Neural progenitor cell (in vitro differentiated cells): ENCODE measurements around the gene EVI2A. TPM values are rescaled to one million over a fixed set of nuclear protein-coding genes. Genes with fewer than 3 reads are reported as not detected.

Source experiments
- DNase-seq: peaks from one replicate; pipeline ENCODE4 v3.0.0-alpha.2; 2016; ENCODE audit warnings: low spot score
- H2AFZ ChIP-seq: fragments of 200-600 bp; sonication (generic); replicated peaks from 2 replicates; pipeline ENCODE4 v1.6.1; 2016; ENCODE audit warnings: antibody characterized with exemption
- H3F3A ChIP-seq: fragments of 200-600 bp; sonication (generic); 2 replicates; pipeline ENCODE4 v1.6.1; 2016; ENCODE audit warnings: antibody characterized with exemption, low read depth
- H3K27ac ChIP-seq: fragments of 200-600 bp; sonication (generic); 2 replicates; pipeline ENCODE4 v1.5.1; 2016; ENCODE audit warnings: mild to moderate bottlenecking
- H3K27me3 ChIP-seq: fragments of 200-600 bp; sonication (generic); 2 replicates; pipeline ENCODE4 v1.6.1; 2016; ENCODE audit warnings: mild to moderate bottlenecking, moderate library complexity
- H3K36me3 ChIP-seq: fragments of 200-600 bp; sonication (generic); 2 replicates; pipeline ENCODE4 v1.5.1; 2016
- H3K4me1 ChIP-seq: fragments of 200-600 bp; sonication (generic); 2 replicates; pipeline ENCODE4 v1.6.1; 2016; ENCODE audit warnings: mixed run types
- H3K4me2 ChIP-seq: fragments of 200-600 bp; sonication (generic); 2 replicates; pipeline ENCODE4 v1.6.1; 2016
- H3K4me3 ChIP-seq: fragments of 200-600 bp; sonication (generic); 2 replicates; pipeline ENCODE4 v1.5.1; 2016
- H3K79me2 ChIP-seq: fragments of 200-600 bp; sonication (generic); 2 replicates; pipeline ENCODE4 v1.6.1; 2016; ENCODE audit warnings: low read depth
- H3K9ac ChIP-seq: fragments of 200-600 bp; sonication (generic); 2 replicates; pipeline ENCODE4 v1.6.1; 2016
- H3K9me3 ChIP-seq: fragments of 200-600 bp; sonication (generic); 2 replicates; pipeline ENCODE4 v1.5.1; 2016; ENCODE audit warnings: low read depth
- H4K20me1 ChIP-seq: fragments of 200-600 bp; sonication (generic); 2 replicates; pipeline ENCODE4 v1.6.1; 2016; ENCODE audit warnings: low read depth
- H3K27ac Mint-ChIP-seq: 3 replicates; pipeline ENCODE4 v1.8.0; 2021; ENCODE audit warnings: mixed read lengths
- H3K27me3 Mint-ChIP-seq: 2 replicates; pipeline ENCODE4 v1.8.0; 2022; ENCODE audit warnings: low read depth, mild to moderate bottlenecking, inconsistent platforms, moderate library complexity, mixed read lengths; ENCODE audit not compliant: insufficient read depth
- H3K36me3 Mint-ChIP-seq: 3 replicates; pipeline ENCODE4 v1.8.0; 2021; ENCODE audit warnings: mixed read lengths
- H3K4me1 Mint-ChIP-seq: 3 replicates; pipeline ENCODE4 v1.8.0; 2021; ENCODE audit warnings: mixed read lengths
- H3K4me3 Mint-ChIP-seq: 3 replicates; pipeline ENCODE4 v1.8.0; 2021; ENCODE audit warnings: mild to moderate bottlenecking, moderate library complexity, mixed read lengths
- H3K9me3 Mint-ChIP-seq: 3 replicates; pipeline ENCODE4 v1.8.0; 2020; ENCODE audit warnings: mixed read lengths
- CTCF ChIP-seq: fragments of 200-600 bp; sonication (generic); IDR thresholded peaks from 2 replicates; pipeline ENCODE4 v1.5.1; 2017; ENCODE audit warnings: antibody characterized with exemption, mild to moderate bottlenecking
- EZH2 ChIP-seq: fragments of 200-600 bp; sonication (generic); IDR thresholded peaks from 2 replicates; pipeline ENCODE4 v1.6.1; 2017; ENCODE audit warnings: antibody characterized with exemption, mild to moderate bottlenecking, moderate library complexity
- EZH2phosphoT487 ChIP-seq: fragments of 200-600 bp; sonication (generic); IDR thresholded peaks from 2 replicates; pipeline ENCODE4 v1.6.1; 2017; ENCODE audit warnings: antibody characterized with exemption
- total RNA-seq: library from RNA; depleted of rRNA; stranded (reverse); fragments of >200 nt; gene quantifications from 2 replicates; pipeline ENCODE4 v1.2.3, GENCODE V29; 2015; ENCODE audit warnings: low replicate concordance

EVI2A gene
- total RNA-seq, 1 donor from 2014 or later, result not detected

DNA sequence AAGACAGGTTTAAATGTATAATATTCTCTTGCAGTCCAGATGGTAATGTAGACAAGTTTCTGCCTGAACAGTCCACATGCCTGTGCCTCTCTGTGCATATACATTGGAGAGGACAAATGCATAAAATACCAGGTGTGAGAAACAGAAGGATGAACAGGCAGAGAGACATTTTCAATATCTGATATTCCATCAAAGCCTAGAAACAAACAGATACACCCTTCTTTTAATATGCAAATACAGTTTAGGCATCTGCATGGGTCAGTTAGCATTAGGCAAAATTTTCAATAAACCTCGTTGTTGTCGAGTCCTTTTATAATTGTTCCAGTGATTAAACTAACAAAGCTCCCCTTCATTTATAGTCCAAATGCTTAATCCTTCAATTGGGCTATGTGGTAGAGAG lies 25.3 kb downstream of the EVI2A start:
- peaks cover 3% of the 10 kb centered on the region for H3K4me1 Mint-ChIP-seq
- H3K27ac Mint-ChIP-seq, result no peak overlapping the region
- no peaks in the 10 kb centered on the region for H3K9me3 Mint-ChIP-seq
- no peaks in the 10 kb centered on the region for H3K9me3 ChIP-seq
- no peak overlapping the region for H3K4me3 ChIP-seq
- no peak overlapping the region for H3K4me3 Mint-ChIP-seq
- no peaks in the 10 kb centered on the region for H3K36me3 ChIP-seq
- peaks cover 5% of the 10 kb centered on the region for H3K36me3 Mint-ChIP-seq
- peak overlapping the region; percentile 8 for H3K4me2 ChIP-seq
- no peak overlapping the region for H3K27ac ChIP-seq
- no peak overlapping the region for H2AFZ ChIP-seq
- H3K27me3 Mint-ChIP-seq, result no peaks in the 10 kb centered on the region
- H3K4me1 ChIP-seq, result peaks cover 17% of the 10 kb centered on the region
- DNase-seq, result no peak
- no peaks in the 10 kb centered on the region for H3K27me3 ChIP-seq
- no peaks in the 10 kb centered on the region for H3F3A ChIP-seq
- H4K20me1 ChIP-seq, result no peaks in the 10 kb centered on the region
- H3K9ac ChIP-seq, result no peak overlapping the region
- TF ChIP-seq EZH2phosphoT487 (no peak), EZH2 (no peak), CTCF (no peak)
- no peaks in the 10 kb centered on the region for H3K79me2 ChIP-seq

DNA sequence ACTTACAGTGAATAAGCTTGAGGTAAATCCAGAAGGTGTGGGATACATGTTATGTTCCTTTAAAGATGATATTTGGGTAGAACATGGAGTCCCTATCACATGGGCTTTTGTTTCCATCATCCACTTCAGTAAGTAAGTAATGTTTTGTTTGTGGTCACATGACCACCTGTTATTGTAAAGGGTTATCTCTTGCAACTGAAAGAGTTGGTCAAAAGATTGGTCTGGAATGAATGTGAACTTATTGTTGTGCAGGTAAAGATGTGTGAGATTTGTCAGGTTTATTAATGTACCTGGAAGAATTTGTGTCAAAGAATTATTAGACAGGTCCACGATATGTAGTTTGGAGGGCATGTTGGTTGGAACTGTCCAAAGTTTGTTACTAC lies 25.9 kb downstream of the EVI2A start:
- Histone ChIP-seq H3K9me3 (no peaks in the 10 kb centered on the region), H3K27me3 (no peaks in the 10 kb centered on the region), H3K4me3 (no peak overlapping the region), H3F3A (no peaks in the 10 kb centered on the region), H3K27ac (no peak overlapping the region), H3K79me2 (no peaks in the 10 kb centered on the region), H3K9ac (no peak overlapping the region), H3K4me2 (no peak overlapping the region), H2AFZ (no peak overlapping the region), H4K20me1 (no peaks in the 10 kb centered on the region), H3K36me3 (no peaks in the 10 kb centered on the region), H3K4me1 (peaks cover 17% of the 10 kb centered on the region)
- H3K27ac Mint-ChIP-seq, result no peak overlapping the region
- peaks cover 5% of the 10 kb centered on the region for H3K36me3 Mint-ChIP-seq
- TF ChIP-seq EZH2 (no peak), EZH2phosphoT487 (no peak), CTCF (no peak)
- no peak overlapping the region for H3K4me3 Mint-ChIP-seq
- no peaks in the 10 kb centered on the region for H3K27me3 Mint-ChIP-seq
- peaks cover 3% of the 10 kb centered on the region for H3K4me1 Mint-ChIP-seq
- no peaks in the 10 kb centered on the region for H3K9me3 Mint-ChIP-seq
- no peak for DNase-seq

- Histone ChIP-seq H3K79me2 (no peaks in the 10 kb centered on the region), H3K9me3 (no peaks in the 10 kb centered on the region), H2AFZ (no peak overlapping the region), H3K4me2 (no peak overlapping the region), H3K27ac (no peak overlapping the region), H3K9ac (no peak overlapping the region), H3K4me3 (no peak overlapping the region), H3K27me3 (no peaks in the 10 kb centered on the region), H3F3A (no peaks in the 10 kb centered on the region), H4K20me1 (no peaks in the 10 kb centered on the region), H3K36me3 (no peaks in the 10 kb centered on the region), H3K4me1 (peaks cover 17% of the 10 kb centered on the region)
- TF ChIP-seq EZH2phosphoT487, result no peak
- no peak for TF ChIP-seq EZH2
- TF ChIP-seq CTCF, result no peak
- H3K27me3 Mint-ChIP-seq, result no peaks in the 10 kb centered on the region
- DNase-seq, result no peak
- H3K4me3 Mint-ChIP-seq, result no peak overlapping the region
- H3K4me1 Mint-ChIP-seq, result peaks cover 3% of the 10 kb centered on the region
- H3K9me3 Mint-ChIP-seq, result no peaks in the 10 kb centered on the region
- no peak overlapping the region for H3K27ac Mint-ChIP-seq
- peaks cover 5% of the 10 kb centered on the region for H3K36me3 Mint-ChIP-seq
Measured at GRCh38 chr17:31294820-31295488, 26.5 kb downstream of the EVI2A start.
